Kidney (tissue), 14 donors: ENCODE results near the gene TNS4. TPM values are rescaled to one million over a fixed set of nuclear protein-coding genes. Genes with fewer than 3 reads are reported as not detected.
A peak's percentile ranks its signal among the peaks of the same experiment; 100 is the strongest.

ENCODE experiments used
- DNase-seq, 5 donors: peaks; one replicate each; pipeline ENCODE4 v3.0.0-alpha.2; 2013 to 2020
- FAIRE-seq: peaks from 2 replicates; lab custom pipeline; 2012; peaks lifted over from hg19 to GRCh38; lab: Jason Lieb, UNC
- H3K27ac ChIP-seq, 2 donors: one replicate each; pipeline ENCODE4 v1.7.0; 2013; ENCODE audit warnings: low read depth in 2 of 2, low read length in 2 of 2, inconsistent platforms in 1 of 2
- H3K27me3 ChIP-seq: one replicate; pipeline ENCODE4 v1.7.1; 2013; ENCODE audit warnings: low read length, inconsistent platforms; ENCODE audit not compliant: control insufficient read depth, insufficient read depth
- H3K36me3 ChIP-seq, 3 donors: one replicate each; pipeline versions ENCODE4 v1.7.0 to v1.7.1; 2013; ENCODE audit warnings: low read length in 3 of 3, control low read depth in 1 of 3, inconsistent platforms in 1 of 3; ENCODE audit not compliant: insufficient read depth in 3 of 3, control insufficient read depth in 2 of 3
- H3K4me1 ChIP-seq, 3 donors: one replicate each; pipeline versions ENCODE4 v1.7.0 to v1.7.1; 2013; ENCODE audit warnings: low read length in 3 of 3, inconsistent platforms in 1 of 3, low read depth in 1 of 3; ENCODE audit not compliant: control insufficient read depth in 2 of 3, insufficient read depth in 2 of 3
- H3K4me3 ChIP-seq, 3 donors: one replicate each; pipeline versions ENCODE4 v1.7.0 to v1.8.1; 2013; ENCODE audit warnings: low read length in 3 of 3, control low read depth in 1 of 3, inconsistent platforms in 1 of 3
- H3K9ac ChIP-seq, 3 donors: one replicate each; pipeline versions ENCODE4 v1.7.0 to v1.7.1; 2013; ENCODE audit warnings: low read length in 3 of 3, control low read depth in 1 of 3, inconsistent platforms in 1 of 3
- H3K9me3 ChIP-seq, 3 donors: one replicate each; pipeline versions ENCODE4 v1.7.0 to v1.7.1; 2013; ENCODE audit warnings: low read length in 3 of 3, control low read depth in 1 of 3, inconsistent platforms in 1 of 3; ENCODE audit not compliant: control insufficient read depth in 2 of 3, insufficient read depth in 1 of 3
- CTCF ChIP-seq: IDR thresholded peaks from 3 replicates; pipeline ENCODE4 v1.5.1; 2012; ENCODE audit warnings: mild to moderate bottlenecking, moderate library complexity, borderline replicate concordance; ENCODE audit not compliant: insufficient read depth; ENCODE audit errors: extremely low read depth
- intact Hi-C: fragments of 100-400 bp; cut with DNase I; formaldehyde crosslinking; loops from one replicate; pipeline ENCODE4 v1.11.1; 2022
- polyA plus RNA-seq: library from polyadenylated mRNA; stranded (reverse); fragments of 350-450 nt; fragmentation: Illumina TruSeq; extraction: RNeasy Lipid Tissue Mini Kit (QIAGEN cat#74804); gene quantifications from one replicate; pipeline ENCODE4 v1.2.3, GENCODE V29; 2014; ENCODE audit warnings: low read depth, low replicate concordance; ENCODE audit not compliant: insufficient read depth
- total RNA-seq: library from RNA; stranded (reverse); fragmentation: NEBNext Ultra II Directional; extraction: Animal tissue kit (Norgen Biotek cat#: 25700); gene quantifications from one replicate; pipeline ENCODE4 v1.2.1, GENCODE V29; 2021
- donor health status: control.
- donor health status: control.
- donor health status: control.
- donor health status: control.
- donor health status: control.
- donor health status: DM: yes; HTN: yes; CAD: no.
- donor health status: Normal renal cell carcinoma (clear cell type).

TNS4 gene
- total and polyA plus RNA-seq, 2 donors from 2014 or later: 0.31 to 2.2 TPM

GRCh38 chr17:40452216-40452787 is 49.1 kb downstream of the TNS4 start:
- DNase-seq (peak in 4 of 5 donors; percentile 31 to 65 (median 50)), FAIRE-seq (no peak)
- peaks cover 0 to 50% (median 19%) of the 10 kb centered on the region in 3 donors for H3K36me3 ChIP-seq
- no peak overlapping the region for H3K4me3 ChIP-seq
- no peak for TF ChIP-seq CTCF
- peak overlapping the region; percentile 71 to 79 for H3K27ac ChIP-seq
- peaks cover 3 to 62% (median 42%) of the 10 kb centered on the region in 3 donors for H3K4me1 ChIP-seq
- no peak overlapping the region for H3K9ac ChIP-seq
- H3K27me3 ChIP-seq: no peaks in the 10 kb centered on the region
- intact Hi-C loops: no loop called here
- no peaks in the 10 kb centered on the region for H3K9me3 ChIP-seq

- H3K9ac ChIP-seq: no peak overlapping the region
- peak overlapping the region; percentile 35 to 85 for H3K27ac ChIP-seq
- H3K9me3 ChIP-seq: no peaks in the 10 kb centered on the region
- no peak overlapping the region for H3K4me3 ChIP-seq
- H3K4me1 ChIP-seq: peaks cover 3 to 62% (median 40%) of the 10 kb centered on the region in 3 donors
- no peak for TF ChIP-seq CTCF
- DNase-seq (peak in 4 of 5 donors; percentile 38 to 80 (median 62)), FAIRE-seq (no peak)
- intact Hi-C loops: no loop called here
- peaks cover 0 to 47% (median 14%) of the 10 kb centered on the region in 3 donors for H3K36me3 ChIP-seq
- H3K27me3 ChIP-seq: no peaks in the 10 kb centered on the region
Observed at GRCh38 chr17:40451420-40451819, 50.0 kb downstream of the TNS4 start.

- peak; percentile 31 for TF ChIP-seq CTCF
- intact Hi-C loops: no loop called here
- Histone ChIP-seq H3K9me3 (no peaks in the 10 kb centered on the region), H3K4me1 (peaks cover 3 to 57% (median 34%) of the 10 kb centered on the region in 3 donors), H3K27ac (peak overlapping the region; percentile 13 to 85), H3K27me3 (no peaks in the 10 kb centered on the region), H3K4me3 (peak overlapping the region in 1 of 3 donors; percentile 30), H3K9ac (peak overlapping the region in 1 of 3 donors; percentile 34), H3K36me3 (peaks cover 0 to 39% (median 8%) of the 10 kb centered on the region in 3 donors)
- FAIRE-seq (no peak), DNase-seq (no peak)
Observed at GRCh38 chr17:40450175-40450574, 51.2 kb downstream of the TNS4 start.
